Sigmoid colon (tissue), 7 donors: ENCODE measurements around the gene PTBP3. TPM values are rescaled to one million over a fixed set of nuclear protein-coding genes. Genes with fewer than 3 reads are reported as not detected.

ENCODE experiments used
- DNase-seq: peaks from one replicate; pipeline ENCODE4 v3.0.0-alpha.2; 2019
- H3K27ac ChIP-seq, 4 donors: fragments of 200-600 bp; sonication (generic); one replicate each; pipeline ENCODE4 v1.5.1; 2016 to 2019; ENCODE audit warnings: mild to moderate bottlenecking in 1 of 4
- H3K27me3 ChIP-seq, 3 donors: fragments of 200-600 bp; sonication (generic); one replicate each; pipeline ENCODE4 v1.5.1; 2019; ENCODE audit warnings: mild to moderate bottlenecking in 1 of 3
- H3K36me3 ChIP-seq, 4 donors: fragments of 200-600 bp; sonication (generic); one replicate each; pipeline ENCODE4 v1.5.1; 2016 to 2019
- H3K4me1 ChIP-seq, 4 donors: fragments of 200-600 bp; sonication (generic); one replicate each; pipeline ENCODE4 v1.5.1; 2017 to 2019
- H3K4me3 ChIP-seq, 4 donors: fragments of 200-600 bp; sonication (generic); one replicate each; pipeline ENCODE4 v1.5.1; 2017 to 2019; ENCODE audit warnings: mild to moderate bottlenecking in 2 of 4, moderate library complexity in 1 of 4
- H3K9me3 ChIP-seq, 4 donors: fragments of 200-600 bp in 3 of 4; sonication (generic) in 3 of 4; one replicate each; pipeline versions ENCODE4 v1.5.1 to v1.6.1; 2013 to 2019
- CTCF ChIP-seq, 4 experiments: fragments of 450-650 bp in 3 of 4; fragments of 200-600 bp in 1 of 4; IDR thresholded peaks; one replicate each; pipeline ENCODE4 v1.5.1; 2016 to 2019; ENCODE audit warnings: antibody characterized with exemption in 4 of 4, mild to moderate bottlenecking in 3 of 4, moderate library complexity in 2 of 4
- EP300 ChIP-seq, 4 donors: sonication (generic); formaldehyde crosslinking; IDR thresholded peaks; one replicate each; pipeline ENCODE4 v1.6.1; 2017; ENCODE audit warnings: antibody characterized with exemption in 4 of 4
- POLR2A ChIP-seq, 2 donors: fragments of 450-650 bp; IDR thresholded peaks; one replicate each; pipeline ENCODE4 v1.6.1; 2016; ENCODE audit warnings: antibody characterized with exemption in 2 of 2, mild to moderate bottlenecking in 2 of 2, moderate library complexity in 2 of 2
- POLR2AphosphoS5 ChIP-seq, 4 donors: sonication (generic); formaldehyde crosslinking; IDR thresholded peaks; one replicate each; pipeline ENCODE4 v1.6.1; 2017; ENCODE audit warnings: antibody characterized with exemption in 4 of 4
- WGBS, 2 donors: extraction: QIAGEN DNeasy Blood & Tissue Kit; methylation state at CpG; one replicate each; pipeline ENCODE4 v1.1.7; 2013; 5-methylcytosine and 5-hydroxymethylcytosine counted together
- intact Hi-C: fragments of 100-400 bp; cut with DNase I; formaldehyde crosslinking; loops from one replicate; pipeline ENCODE4 v1.15.1; 2023
- polyA plus RNA-seq, 3 donors: library from polyadenylated mRNA; stranded (reverse); fragments of 200-250 nt; gene quantifications; one replicate each; pipeline ENCODE4 v1.2.3, GENCODE V29; 2013
- total RNA-seq, 4 donors: library from RNA; depleted of rRNA; stranded (reverse); fragments of >200 nt; gene quantifications; one replicate each; pipeline ENCODE4 v1.1.0, GENCODE V29; 2016
- donor health status: healthy with polysubstance abuse.
- donor health status: Bipolar disorder and iron deficiency.
- donor health status: healthy.

The PTBP3 gene
- total and polyA plus RNA-seq, 7 donors, result 19.4 to 42.5 (median 24.0) TPM

- intact Hi-C loops, result no loop called here
Observed at GRCh38 chr9:112186695-112187094, 146.7 kb downstream of the PTBP3 start.

GRCh38 chr9:112184946-112185345 is 148.5 kb downstream of the PTBP3 start:
- intact Hi-C loops, result no loop called here
- no peak for DNase-seq
- Histone ChIP-seq H3K36me3 (no peaks in the 10 kb centered on the region), H3K4me1 (no peaks in the 10 kb centered on the region), H3K27ac (no peak overlapping the region), H3K4me3 (no peak overlapping the region), H3K9me3 (no peaks in the 10 kb centered on the region), H3K27me3 (no peaks in the 10 kb centered on the region)
- 92 to 99% methylated on average over 2 of the region's 2 CpGs for WGBS, 2 donors
- TF ChIP-seq POLR2AphosphoS5 (IDR thresholded peaks at IDR 0.05) (no peak), CTCF (IDR thresholded peaks at IDR 0.05) (no peak), POLR2A (IDR thresholded peaks at IDR 0.05) (no peak), EP300 (IDR thresholded peaks at IDR 0.05) (no peak)

More at GRCh38 chr9:112186695-112187094, 146.7 kb downstream of the PTBP3 start:
- H3K36me3 ChIP-seq, result no peaks in the 10 kb centered on the region
- 96 to 97% methylated on average over 4 of the region's 4 CpGs for WGBS, 2 donors
- H3K9me3 ChIP-seq, result no peaks in the 10 kb centered on the region
- H3K27me3 ChIP-seq, result no peaks in the 10 kb centered on the region
- H3K4me3 ChIP-seq, result no peak overlapping the region
- no peaks in the 10 kb centered on the region for H3K4me1 ChIP-seq
- no peak overlapping the region for H3K27ac ChIP-seq
- DNase-seq, result no peak
- TF ChIP-seq POLR2A (IDR thresholded peaks at IDR 0.05), result no peak
- TF ChIP-seq EP300 (IDR thresholded peaks at IDR 0.05), result no peak
- TF ChIP-seq CTCF (IDR thresholded peaks at IDR 0.05), result no peak
- TF ChIP-seq POLR2AphosphoS5 (IDR thresholded peaks at IDR 0.05), result no peak

GRCh38 chr9:112184221-112184620 is 149.2 kb downstream of the PTBP3 start:
- Histone ChIP-seq H3K27ac (no peak overlapping the region), H3K9me3 (no peaks in the 10 kb centered on the region), H3K27me3 (no peaks in the 10 kb centered on the region), H3K36me3 (no peaks in the 10 kb centered on the region), H3K4me3 (no peak overlapping the region), H3K4me1 (no peaks in the 10 kb centered on the region)
- intact Hi-C loops, result no loop called here
- WGBS, 2 donors, result 84 to 91% methylated on average over 3 of the region's 3 CpGs
- TF ChIP-seq POLR2AphosphoS5 (IDR thresholded peaks at IDR 0.05) (no peak), EP300 (IDR thresholded peaks at IDR 0.05) (no peak), CTCF (IDR thresholded peaks at IDR 0.05) (no peak), POLR2A (IDR thresholded peaks at IDR 0.05) (no peak)
- no peak for DNase-seq

GRCh38 chr9:112180387-112180881 is 153.0 kb downstream of the PTBP3 start:
- DNase-seq, result no peak
- WGBS, 2 donors, result 4 to 15% methylated on average over 3 of the region's 3 CpGs
- peaks cover 0 to 5% (median 2%) of the 10 kb centered on the region in 4 donors for H3K4me1 ChIP-seq
- H3K9me3 ChIP-seq, result no peaks in the 10 kb centered on the region
- peaks cover 0 to 5% (median 3%) of the 10 kb centered on the region in 3 donors for H3K27me3 ChIP-seq
- no peak overlapping the region for H3K4me3 ChIP-seq
- intact Hi-C loops, result no loop called here
- H3K36me3 ChIP-seq, result no peaks in the 10 kb centered on the region
- TF ChIP-seq POLR2A (IDR thresholded peaks at IDR 0.05) (no peak), EP300 (IDR thresholded peaks at IDR 0.05) (no peak), CTCF (IDR thresholded peaks at IDR 0.05) (no peak), POLR2AphosphoS5 (IDR thresholded peaks at IDR 0.05) (no peak)
- H3K27ac ChIP-seq, result no peak overlapping the region

GRCh38 chr9:112179816-112180215 is 153.6 kb downstream of the PTBP3 start:
- 79 to 90% methylated on average over 4 of the region's 4 CpGs for WGBS, 2 donors
- H3K4me1 ChIP-seq, result peaks cover 0 to 9% (median 6%) of the 10 kb centered on the region in 4 donors
- peaks cover 0 to 10% (median 7%) of the 10 kb centered on the region in 3 donors for H3K27me3 ChIP-seq
- H3K4me3 ChIP-seq, result no peak overlapping the region
- intact Hi-C loops, result no loop called here
- TF ChIP-seq CTCF (IDR thresholded peaks at IDR 0.05) (no peak), POLR2A (IDR thresholded peaks at IDR 0.05) (no peak), POLR2AphosphoS5 (IDR thresholded peaks at IDR 0.05) (no peak), EP300 (IDR thresholded peaks at IDR 0.05) (no peak)
- H3K9me3 ChIP-seq, result no peaks in the 10 kb centered on the region
- no peak overlapping the region for H3K27ac ChIP-seq
- no peaks in the 10 kb centered on the region for H3K36me3 ChIP-seq
- no peak for DNase-seq
